DMS 273 (cell line): Measurements from ENCODE around the gene ARHGEF10L.

Experiments used
- DNase-seq: peaks from one replicate; lab custom pipeline; 2025; ENCODE audit not compliant: unreplicated experiment; lab: John Stamatoyannopoulos, UW

ARHGEF10L gene

GRCh38 chr1:17549384-17549783, 9.9 kb downstream of the ARHGEF10L start:
- no peak for DNase-seq

GRCh38 chr1:17550729-17551584, 11.5 kb downstream of the ARHGEF10L start:
- DNase-seq: no peak

DNA sequence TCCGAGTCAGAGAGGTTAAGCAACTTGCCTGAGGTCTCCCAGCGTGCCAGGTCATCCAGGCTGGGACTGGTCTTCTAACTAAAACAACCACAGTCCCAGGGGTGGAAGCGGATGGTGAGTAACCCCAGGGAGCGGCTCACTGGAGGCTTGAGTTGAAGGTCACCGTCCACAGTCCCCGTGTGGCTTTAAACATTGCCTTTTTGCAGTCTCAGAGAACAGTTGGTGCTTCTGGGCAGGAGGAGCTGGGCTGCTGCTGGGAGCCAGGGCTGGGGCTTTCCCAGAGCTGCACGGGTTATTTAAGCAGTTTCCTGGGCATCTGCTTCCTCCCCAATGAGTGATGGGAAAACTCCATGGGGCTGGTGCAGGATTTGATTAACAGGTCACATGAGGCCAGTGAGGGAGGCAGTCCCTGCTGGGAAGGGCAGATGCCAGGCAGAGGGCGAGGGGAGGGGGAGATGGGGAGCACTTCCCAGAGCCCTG, 12.3 kb downstream of the ARHGEF10L start:
- DNase-seq: peak; percentile 96

DNA sequence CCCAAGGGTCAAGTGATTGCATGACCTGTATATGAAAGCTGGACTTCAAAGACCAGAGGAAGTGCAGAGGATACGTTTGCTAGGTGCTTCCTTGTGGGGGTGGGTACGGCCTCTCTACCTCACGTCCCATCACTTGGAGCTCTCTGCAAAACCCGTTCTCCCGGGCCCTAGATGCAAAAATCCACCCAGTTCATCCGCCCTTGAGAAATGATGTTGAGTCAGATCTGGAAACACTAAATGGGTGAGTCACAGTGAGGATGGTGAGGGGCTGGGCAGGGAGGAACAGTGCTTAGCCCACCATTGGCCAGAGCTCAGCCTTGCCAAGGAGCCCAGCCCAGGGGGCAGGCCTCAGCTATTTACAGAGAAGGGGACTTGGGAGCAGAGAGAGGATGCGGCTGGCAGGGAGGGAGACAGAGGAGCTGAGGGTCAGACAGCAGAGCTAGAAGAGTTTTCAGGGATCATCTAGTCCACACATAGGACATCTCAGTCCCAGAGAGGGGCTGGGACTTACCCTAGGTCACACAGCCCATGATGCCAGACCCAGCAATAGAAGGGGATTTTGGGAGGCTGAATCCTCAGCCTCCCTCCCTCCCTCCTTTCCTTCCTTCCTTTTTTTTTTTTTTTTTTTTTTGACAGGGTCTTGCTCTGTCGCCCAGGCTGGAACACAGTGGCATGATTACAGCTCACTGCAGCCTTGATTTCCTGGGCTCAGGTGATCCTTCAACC, 14.6 kb downstream of the ARHGEF10L start:
- no peak for DNase-seq

- DNase-seq: no peak
Observed at GRCh38 chr1:17554954-17555353, 15.5 kb downstream of the ARHGEF10L start.

- no peak for DNase-seq
Observed at GRCh38 chr1:17557986-17558385, 18.5 kb downstream of the ARHGEF10L start.

DNA sequence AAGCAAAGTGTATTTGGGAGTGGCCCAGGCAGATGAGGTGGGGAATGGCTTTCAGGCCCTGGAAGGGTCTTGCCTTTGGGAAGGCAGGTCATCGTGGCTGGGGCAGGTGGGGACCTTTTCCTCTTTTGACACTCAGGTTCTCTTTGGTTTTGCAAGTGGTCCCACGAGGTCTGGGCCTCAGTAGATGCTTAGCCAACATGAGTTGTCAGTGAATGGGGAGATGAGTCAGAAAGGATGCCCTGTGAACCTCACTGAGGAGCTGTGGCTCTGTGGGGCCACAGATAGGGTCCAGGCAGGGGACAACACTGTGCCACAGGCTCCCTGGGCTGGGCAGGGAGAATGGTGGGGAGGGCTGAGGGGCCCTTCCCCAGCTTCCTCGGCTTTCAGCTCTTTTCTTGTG, 19.0 kb downstream of the ARHGEF10L start:
- no peak for DNase-seq

GRCh38 chr1:17558954-17559614, 19.6 kb downstream of the ARHGEF10L start:
- DNase-seq: no peak

- no peak for DNase-seq
Observed at GRCh38 chr1:17559615-17560419, 20.3 kb downstream of the ARHGEF10L start.

DNA sequence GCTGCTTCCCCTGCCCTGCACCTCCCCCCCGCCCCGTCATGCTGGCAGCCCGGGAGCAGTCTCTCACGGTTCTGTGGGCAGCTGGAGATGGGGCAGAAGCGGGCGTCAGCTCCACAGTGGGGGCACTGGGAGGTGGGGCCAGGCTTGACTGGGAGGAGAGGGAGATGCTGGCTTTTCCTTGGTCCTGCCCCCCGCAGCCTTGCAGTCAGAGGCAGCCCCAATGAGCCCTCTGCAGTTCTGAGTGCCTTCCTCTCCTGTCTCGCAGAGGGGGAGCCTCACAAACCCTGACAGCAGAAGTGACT, 21.7 kb downstream of the ARHGEF10L start:
- DNase-seq: peak; percentile 42

GRCh38 chr1:17561561-17561985, 22.1 kb downstream of the ARHGEF10L start:
- DNase-seq: no peak

DNA sequence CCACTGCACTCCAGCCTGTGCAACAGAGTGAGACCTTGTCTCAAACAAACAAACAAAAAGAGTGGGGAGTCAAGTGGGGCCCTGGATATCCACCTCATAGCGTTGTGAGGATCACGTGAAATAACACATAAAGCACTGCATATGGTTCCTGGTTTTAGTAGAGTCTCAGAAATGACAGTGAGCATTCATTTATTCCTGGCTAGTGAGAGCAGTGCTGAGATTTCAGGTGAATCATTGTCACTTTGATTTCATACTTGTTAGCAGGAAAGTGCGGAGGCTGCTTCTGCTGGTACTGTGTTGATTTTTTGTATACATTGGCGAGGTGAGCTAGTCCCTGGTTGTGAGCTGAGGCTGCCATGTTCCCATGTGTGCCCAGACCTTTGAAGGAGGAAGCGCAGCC, 22.9 kb downstream of the ARHGEF10L start:
- no peak for DNase-seq

GRCh38 chr1:17563494-17564281, 24.2 kb downstream of the ARHGEF10L start:
- peak; percentile 68 for DNase-seq

DNA sequence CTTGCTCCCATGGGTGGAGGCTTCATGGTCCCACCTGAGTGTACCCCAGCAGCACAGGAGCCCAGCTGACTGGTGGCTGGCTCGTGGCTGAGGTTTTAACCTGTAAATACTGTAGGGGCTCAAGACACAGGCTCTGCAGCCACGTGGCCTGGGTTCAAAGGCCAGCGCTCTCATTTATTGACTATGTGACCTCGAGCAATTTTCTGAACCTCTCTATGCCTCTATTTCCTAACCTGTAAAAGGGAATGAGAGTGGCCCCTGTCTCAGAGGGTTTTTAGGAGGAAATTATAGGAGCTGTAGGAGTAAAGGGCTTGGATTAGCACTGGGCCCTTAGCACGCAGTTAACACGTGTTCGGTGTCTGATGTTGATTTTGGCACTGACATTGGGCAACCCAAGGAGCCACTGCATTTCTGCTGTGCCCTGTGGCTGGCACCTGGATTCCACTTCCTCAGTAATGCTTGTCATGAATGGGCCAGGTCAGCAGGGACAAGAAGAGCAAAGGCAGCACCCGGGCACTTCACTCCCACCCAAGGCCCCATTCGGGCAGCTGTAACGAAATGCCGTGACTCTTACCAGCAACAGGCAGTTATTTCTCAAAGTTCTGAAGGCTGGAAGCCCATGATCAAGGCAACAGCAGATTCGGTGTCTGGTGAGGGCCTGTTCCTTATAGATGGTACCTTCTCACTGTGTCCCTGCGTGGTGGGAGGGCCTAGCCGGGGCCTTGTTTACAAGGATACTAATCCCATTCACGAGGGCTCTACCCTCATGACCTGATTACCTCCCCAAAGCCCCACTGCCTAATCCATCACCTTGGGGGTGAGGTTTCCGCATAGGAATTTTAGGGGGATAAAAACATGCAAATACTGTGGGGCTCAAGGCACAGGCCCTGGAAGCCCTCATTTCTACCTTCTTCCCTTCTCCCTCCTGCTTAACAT, 25.2 kb downstream of the ARHGEF10L start:
- peak; percentile 25 for DNase-seq

DNA sequence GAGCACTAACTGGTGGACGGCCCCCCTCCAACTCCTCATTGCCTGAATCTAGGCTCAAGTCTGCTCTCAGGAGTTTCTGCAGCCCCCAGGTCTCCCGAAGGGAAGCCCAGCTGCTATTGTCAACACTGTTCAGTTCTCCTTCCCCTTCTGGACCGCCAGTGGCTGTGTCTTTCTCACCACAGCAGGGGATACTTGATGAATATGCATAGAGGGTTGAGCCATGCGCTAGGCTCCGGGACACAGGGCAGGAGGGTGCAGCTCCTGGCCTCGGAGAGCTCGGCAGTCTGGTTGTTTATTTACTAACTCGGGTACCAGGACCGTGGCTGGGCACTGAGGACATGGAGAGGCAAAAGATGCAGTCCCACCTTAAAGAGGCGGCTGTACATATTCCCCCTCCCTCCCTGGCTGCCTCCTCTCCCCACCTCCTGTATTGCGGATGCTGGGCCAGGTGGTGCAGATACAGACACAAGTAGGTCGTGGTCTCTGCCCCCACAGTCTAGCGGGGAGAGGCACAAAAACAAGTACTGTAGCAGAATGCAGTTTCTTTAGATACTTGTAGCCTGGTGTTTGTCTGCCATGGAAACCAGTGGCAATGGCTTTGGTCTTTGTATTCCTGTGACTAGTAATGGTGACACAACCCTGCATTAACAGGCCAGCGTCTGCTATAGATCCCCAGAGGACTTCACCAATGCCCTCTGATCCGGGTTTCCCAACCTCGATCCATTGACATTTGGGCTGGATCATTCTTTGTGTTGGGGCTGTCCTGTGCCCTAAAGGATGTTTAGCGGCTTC, 26.2 kb downstream of the ARHGEF10L start:
- DNase-seq: peak; percentile 70

DNA sequence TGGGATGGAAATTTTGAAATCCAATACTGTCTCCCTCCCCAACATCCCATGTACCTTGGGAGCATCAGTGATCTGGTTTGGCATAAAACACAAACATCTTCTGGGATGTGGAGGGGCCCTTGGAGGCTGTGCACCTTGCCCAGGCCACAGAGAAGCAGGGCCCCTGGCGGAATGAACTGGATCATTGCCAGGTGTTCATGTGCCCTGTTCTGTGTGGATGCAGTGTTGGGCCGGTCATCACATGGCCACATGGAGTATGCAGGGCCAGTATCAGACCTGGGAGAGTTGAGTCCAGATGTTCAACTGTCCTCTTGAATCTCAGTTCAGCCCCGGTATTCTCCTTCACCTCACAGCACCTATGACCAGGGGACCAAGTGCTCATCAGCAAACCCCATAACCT, 26.9 kb downstream of the ARHGEF10L start:
- no peak for DNase-seq

GRCh38 chr1:17566892-17567291, 27.4 kb downstream of the ARHGEF10L start:
- no peak for DNase-seq

DNA sequence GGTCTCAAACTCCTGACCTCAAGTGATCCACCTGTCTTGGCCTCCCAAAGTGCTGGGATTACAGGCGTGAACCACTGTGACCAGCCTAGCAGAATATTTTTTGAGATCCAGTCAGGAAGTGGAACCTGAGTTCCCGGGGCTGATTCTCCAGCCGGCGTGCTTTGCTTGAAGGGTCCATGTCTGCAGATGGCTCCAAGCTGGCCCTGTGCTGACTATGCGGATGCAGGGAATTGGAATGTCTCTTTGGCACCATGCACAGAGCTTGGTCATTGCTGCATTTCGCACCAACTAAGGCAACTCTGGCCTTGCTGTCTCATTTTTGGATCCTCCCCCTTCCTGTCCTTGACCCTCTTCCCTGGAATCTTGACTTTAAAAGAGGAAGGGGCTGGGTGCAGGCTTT, 28.1 kb downstream of the ARHGEF10L start:
- DNase-seq: no peak
